NCI-H1930 (cell line): Measurements from ENCODE around the gene TCF20.

Experiments used
- DNase-seq, 2 experiments: peaks; one replicate each; lab custom pipeline; 2025; lab: John Stamatoyannopoulos, UW

TCF20 gene

GRCh38 chr22:42270510-42271190 lies at the start of gene TCF20:
Gene TCF20 (minus strand): TSS chr22:42270653. CDS start chr22:42215305, 55,348 bp downstream.
- peak; percentile 32 to 77 for DNase-seq

- no peak for DNase-seq
Observed at GRCh38 chr22:42319386-42319785, 48.9 kb upstream of the TCF20 start.

GRCh38 chr22:42318967-42319366 lies 48.5 kb upstream of the TCF20 start:
- DNase-seq: no peak

DNA sequence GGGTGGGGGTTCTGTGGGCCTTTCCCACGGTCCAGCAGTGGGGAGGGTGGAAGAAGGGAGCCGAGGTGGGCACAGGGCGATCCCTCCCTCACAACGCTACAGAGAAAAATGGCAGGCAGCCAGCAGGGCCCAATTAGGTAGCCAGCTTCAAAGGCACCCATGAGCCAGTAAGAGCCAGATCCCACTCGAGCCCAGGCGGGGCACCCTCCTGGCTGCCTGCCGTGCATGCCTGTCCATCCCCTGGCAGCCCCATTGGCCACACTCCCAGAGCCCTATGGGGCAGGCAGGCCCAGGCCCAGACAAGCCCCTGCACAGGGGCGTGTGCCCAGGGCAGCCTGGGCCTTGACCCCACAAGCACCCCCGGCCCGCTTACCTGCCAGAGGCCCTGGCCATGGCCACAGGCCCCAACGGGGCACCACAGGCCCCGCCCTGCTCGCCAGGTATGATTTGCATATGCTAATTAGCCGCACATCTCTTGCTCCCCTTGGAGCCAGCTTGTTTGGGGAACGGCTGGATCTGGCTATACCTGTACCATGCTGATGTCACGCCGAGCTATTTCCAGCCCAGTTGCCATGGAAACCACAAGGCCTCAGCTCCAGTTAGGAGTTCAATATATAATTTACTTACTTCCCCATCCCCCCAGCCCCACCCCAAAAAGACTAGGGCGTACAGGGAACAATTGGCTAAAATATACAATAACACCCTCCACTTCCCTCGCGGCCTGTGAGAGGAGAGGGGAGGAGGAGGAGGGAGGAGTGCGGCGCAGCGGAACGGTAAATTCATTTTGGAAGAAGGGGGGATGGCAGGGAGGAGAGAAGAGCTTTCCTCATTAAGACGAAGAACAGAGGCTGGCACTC lies 47.5 kb upstream of the TCF20 start:
- DNase-seq: no peak

DNA sequence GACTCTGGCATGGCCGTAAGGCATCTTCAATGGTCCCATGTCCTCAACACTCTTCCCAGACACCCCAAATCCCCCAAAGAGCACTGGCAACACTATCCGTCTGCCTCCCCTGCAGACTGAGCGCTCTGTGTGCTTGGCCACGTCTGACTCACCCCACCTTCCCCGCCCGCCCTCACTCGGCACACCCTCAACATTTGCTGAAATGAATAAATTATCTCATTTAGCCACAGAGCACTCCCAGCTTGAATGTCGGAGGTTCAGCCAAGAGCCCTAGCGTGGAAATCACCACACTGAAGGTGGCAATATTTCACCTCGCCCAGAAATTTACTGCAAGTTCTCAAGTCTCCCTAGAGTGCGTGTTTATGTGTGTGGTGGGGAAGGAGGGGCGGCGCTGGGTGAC lies 46.6 kb upstream of the TCF20 start:
- DNase-seq: no peak

GRCh38 chr22:42315392-42315756 lies 44.9 kb upstream of the TCF20 start:
- DNase-seq: no peak

GRCh38 chr22:42314709-42315391 lies 44.4 kb upstream of the TCF20 start:
- no peak for DNase-seq

DNA sequence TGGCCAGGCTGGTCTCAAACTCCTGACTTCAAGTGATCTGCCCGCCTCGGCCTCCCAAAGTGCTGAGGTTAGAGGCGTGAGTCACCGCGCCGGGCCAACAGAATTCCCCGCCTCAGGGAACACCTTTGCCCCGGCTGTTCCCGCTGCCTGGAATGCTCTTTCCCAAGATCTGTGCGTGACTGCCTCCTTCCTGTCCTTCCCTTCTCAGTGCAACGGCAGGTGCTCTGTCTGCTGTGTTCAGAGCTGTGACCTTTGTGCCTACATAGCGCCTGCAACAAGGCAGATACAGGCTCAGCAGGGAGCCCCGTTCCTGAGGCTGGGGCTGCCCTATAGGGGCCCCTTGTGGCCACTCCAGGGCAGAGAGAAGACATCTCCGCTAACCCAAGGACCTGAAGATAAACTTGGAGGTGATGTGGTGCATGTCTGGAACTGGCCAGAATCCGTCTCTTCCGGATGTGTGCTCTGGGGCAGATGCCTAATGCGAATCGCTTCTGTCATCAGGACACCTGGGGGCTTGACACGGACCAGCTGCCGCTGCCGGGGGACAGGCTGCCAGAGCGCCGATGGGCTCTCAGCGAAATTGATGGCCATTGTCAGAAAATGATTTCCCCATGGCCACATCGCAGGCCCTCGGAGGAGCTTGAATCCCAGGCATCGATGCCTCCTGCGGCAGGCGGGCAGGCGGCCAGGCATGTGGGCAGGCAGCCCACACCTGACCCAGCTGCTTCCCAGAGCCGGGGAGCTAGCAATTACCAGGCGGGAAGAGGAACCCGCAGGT lies 43.5 kb upstream of the TCF20 start:
- DNase-seq: no peak

- DNase-seq: no peak
Observed at GRCh38 chr22:42313204-42313603, 42.8 kb upstream of the TCF20 start.

DNA sequence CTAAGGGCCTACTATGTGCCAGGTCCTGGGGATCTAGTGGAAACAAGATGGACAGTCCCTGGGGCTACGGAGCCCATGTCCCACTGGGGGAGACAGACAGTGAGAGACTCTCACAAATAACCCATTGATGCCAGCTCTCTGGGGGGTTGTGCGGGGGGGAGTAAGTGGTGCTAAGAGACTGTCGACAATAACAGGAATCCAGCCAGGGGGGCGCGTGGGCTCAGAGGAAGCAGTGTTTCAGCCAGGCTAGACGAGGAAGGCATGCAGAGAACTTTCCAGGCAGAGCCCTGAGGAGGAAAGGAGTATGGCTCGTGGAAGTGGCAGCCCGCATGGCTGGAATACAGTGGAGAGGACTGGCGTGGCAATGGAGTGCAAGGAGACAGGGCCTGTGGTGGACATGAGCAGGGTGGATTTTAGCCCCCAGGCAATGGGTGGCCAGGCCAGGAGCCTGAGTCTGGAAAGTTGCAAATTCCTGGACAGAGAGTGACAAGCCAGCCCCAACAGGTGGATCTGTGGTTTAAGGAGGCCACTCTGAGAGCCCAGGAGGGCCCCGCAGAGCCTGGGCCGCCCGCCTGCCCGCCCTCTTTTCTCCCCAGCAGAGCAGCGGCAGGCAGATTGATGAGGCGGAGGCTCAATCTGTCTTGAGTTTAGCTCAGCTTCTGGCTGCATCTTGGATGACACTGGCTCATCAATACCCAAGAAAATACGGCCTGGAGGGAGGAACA lies 40.0 kb upstream of the TCF20 start:
- DNase-seq: no peak

- DNase-seq: no peak
Observed at GRCh38 chr22:42309865-42310264, 39.4 kb upstream of the TCF20 start.

DNA sequence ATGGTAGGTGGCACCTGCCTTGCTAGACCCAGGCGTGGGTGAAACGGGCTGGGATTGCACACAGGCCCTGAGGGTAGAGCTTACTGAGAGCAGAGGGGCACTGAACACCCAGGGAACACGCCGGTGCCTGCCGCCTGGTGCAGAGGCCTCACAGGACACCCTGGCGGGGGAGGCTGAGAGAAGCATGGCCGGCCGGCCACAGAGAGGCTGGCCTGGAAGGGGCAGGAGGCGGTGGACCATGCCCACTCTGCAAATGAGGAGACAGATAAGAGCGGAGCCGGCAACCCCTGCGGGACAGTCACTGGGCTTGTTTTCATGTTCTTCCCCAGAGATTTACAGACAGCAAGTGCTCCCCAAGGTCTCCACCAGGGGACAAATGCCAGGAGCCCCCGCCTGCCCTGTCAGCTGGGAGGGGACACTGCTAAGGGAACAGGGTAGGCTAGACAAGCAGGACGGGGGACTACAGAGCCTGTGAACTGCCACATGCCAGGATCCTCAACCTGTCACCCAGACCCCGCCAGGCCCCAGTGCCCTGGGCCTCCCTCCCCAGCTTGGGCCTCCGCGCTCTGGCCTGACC lies 38.5 kb upstream of the TCF20 start:
- DNase-seq: no peak

DNA sequence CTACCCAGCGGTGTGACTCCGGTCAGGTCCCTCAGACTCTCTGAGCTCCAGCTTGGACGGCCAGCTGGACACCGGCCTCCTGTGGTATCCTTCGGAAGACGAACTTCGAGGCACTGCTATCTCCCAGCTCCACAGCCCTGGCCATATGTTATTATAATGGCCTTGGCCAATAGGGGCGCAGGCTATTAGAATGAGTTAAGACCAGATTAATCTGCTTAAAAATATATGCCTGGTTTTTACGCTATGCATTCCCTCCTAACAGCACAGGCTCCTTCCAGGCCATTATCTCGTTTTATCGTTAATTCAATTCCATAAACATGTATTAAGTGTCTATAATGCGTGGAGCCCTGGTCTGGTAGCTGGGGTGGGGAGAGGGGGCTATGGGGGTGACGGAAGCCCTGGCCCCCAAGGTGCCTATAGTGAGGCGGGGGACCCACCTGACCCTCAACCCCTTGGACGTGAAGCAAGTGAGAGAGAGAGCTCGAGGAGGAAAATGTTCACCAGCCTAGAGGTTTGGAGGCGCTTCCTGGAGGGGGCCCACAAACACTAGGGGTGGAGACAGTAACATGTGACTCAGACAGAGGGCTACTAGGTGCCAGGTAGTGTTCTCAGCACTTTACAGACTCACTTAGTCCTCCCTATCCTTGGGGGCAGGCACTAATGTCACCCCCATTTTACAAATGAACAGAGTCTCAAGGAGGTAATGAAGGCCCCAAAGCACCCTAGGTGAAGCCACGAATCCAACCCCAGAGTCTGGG lies 37.5 kb upstream of the TCF20 start:
- no peak for DNase-seq

- no peak for DNase-seq
Observed at GRCh38 chr22:42306010-42306409, 35.6 kb upstream of the TCF20 start.

GRCh38 chr22:42304324-42304790 lies 33.9 kb upstream of the TCF20 start:
- no peak for DNase-seq

- DNase-seq: no peak
Observed at GRCh38 chr22:42303396-42304323, 33.2 kb upstream of the TCF20 start.

GRCh38 chr22:42301742-42302102 lies 31.3 kb upstream of the TCF20 start:
- DNase-seq: no peak

DNA sequence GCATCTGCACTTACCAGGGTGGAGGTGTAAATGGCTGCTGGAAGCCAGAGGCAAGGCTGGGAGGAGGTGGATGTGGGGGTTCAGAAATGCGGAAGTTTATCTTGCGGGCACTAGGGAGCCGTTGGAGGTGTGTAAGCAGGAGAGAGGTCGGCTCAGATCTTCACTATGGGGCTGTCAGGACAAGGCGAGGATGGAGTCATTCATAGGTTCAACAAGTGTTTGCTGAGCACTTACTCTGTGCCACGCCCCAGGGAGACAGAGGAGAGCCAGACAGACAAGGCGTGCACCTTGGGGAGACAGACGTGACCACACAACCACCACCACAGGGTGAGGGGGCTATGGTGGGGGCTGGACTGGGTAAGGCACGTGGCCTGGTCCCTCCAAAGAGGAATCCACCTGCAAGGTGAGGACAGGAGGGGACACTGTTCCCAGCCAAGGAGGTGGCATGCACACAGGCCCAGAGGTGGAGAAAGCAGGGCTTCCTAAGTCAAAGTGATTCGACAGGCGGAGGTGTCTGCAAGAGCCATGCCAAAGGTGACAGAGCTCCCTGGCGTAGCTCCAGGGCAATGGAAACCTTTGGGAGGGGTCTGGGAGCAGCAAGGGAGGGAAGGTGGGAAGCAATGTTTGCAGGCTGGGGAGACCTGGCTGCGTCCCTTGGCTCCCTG lies 30.8 kb upstream of the TCF20 start:
- DNase-seq: no peak
